RWPE2 (cell line): ENCODE results near the gene FBXL20.

ENCODE experiments used
- ATAC-seq: fragments of 200-7000 bp; cut with Tn5 transposase; 3 replicates; pipeline ENCODE4 v1.9.1; 2021; ENCODE audit warnings: low read depth
- DNase-seq: peaks from one replicate; pipeline ENCODE4 v3.0.0-alpha.2; 2020; ENCODE audit warnings: low spot score
- H3K27ac ChIP-seq: fragments of 450-650 bp; 2 replicates; pipeline ENCODE4 v1.5.1; 2017; ENCODE audit warnings: mild to moderate bottlenecking; ENCODE audit not compliant: poor library complexity, severe bottlenecking
- H3K27me3 ChIP-seq: fragments of 250-450 bp; sonication (Bioruptor Pico); 2 replicates; pipeline ENCODE4 v1.5.1; 2021; ENCODE audit warnings: mild to moderate bottlenecking, moderate library complexity; ENCODE audit not compliant: insufficient read depth, poor library complexity, severe bottlenecking
- H3K36me3 ChIP-seq: fragments of 250-450 bp; sonication (Bioruptor Pico); 2 replicates; pipeline ENCODE4 v1.5.1; 2020; ENCODE audit warnings: low read depth, mild to moderate bottlenecking, moderate library complexity
- H3K4me1 ChIP-seq: fragments of 250-450 bp; sonication (Bioruptor Pico); 2 replicates; pipeline ENCODE4 v1.5.1; 2021; ENCODE audit warnings: mild to moderate bottlenecking, moderate library complexity; ENCODE audit not compliant: insufficient read depth, poor library complexity, severe bottlenecking
- H3K4me3 ChIP-seq: fragments of 250-450 bp; sonication (Bioruptor Pico); 2 replicates; pipeline ENCODE4 v1.5.1; 2021; ENCODE audit warnings: mild to moderate bottlenecking, moderate library complexity; ENCODE audit not compliant: severe bottlenecking
- H3K9me3 ChIP-seq: fragments of 250-450 bp; sonication (Bioruptor Pico); 2 replicates; pipeline ENCODE4 v1.5.1; 2021; ENCODE audit warnings: mild to moderate bottlenecking, moderate library complexity; ENCODE audit not compliant: severe bottlenecking
- TF ChIP-seq, protein P1 (sequence below): fragments of 450-650 bp; IDR thresholded peaks from one replicate; pipeline ENCODE4 v1.5.1; 2017; ENCODE audit warnings: mild to moderate bottlenecking, moderate library complexity; ENCODE audit not compliant: poor library complexity, severe bottlenecking

The FBXL20 gene

DNA sequence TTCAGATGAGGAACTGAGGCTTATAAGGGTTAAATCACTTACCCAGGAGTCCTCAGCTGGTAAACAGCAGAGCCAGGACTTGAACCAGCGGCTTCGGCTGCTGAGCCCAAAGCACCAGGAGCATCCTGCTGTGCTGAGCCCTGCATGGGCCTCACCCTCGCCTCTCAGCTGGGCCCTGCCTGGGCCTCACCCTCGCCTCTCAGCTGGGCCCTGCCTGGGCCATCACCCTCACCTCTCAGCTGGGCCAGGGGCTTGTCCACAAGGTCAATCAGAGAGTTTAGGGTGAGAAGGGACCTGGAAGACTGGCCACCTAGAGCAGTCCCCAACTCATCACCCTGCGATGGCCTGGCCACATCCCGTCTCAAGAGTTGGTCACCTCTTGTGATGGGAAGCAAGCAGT is 179.9 kb downstream of the FBXL20 start:
- Histone ChIP-seq H3K4me1 (no peaks in the 10 kb centered on the region), H3K9me3 (no peaks in the 10 kb centered on the region), H3K27ac (no peak overlapping the region), H3K4me3 (no peak overlapping the region), H3K36me3 (no peaks in the 10 kb centered on the region), H3K27me3 (peaks cover 11% of the 10 kb centered on the region)
- DNase-seq (no peak), ATAC-seq (no peak)
- TF ChIP-seq, protein P1, sequence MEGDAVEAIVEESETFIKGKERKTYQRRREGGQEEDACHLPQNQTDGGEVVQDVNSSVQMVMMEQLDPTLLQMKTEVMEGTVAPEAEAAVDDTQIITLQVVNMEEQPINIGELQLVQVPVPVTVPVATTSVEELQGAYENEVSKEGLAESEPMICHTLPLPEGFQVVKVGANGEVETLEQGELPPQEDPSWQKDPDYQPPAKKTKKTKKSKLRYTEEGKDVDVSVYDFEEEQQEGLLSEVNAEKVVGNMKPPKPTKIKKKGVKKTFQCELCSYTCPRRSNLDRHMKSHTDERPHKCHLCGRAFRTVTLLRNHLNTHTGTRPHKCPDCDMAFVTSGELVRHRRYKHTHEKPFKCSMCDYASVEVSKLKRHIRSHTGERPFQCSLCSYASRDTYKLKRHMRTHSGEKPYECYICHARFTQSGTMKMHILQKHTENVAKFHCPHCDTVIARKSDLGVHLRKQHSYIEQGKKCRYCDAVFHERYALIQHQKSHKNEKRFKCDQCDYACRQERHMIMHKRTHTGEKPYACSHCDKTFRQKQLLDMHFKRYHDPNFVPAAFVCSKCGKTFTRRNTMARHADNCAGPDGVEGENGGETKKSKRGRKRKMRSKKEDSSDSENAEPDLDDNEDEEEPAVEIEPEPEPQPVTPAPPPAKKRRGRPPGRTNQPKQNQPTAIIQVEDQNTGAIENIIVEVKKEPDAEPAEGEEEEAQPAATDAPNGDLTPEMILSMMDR: no peak

DNA sequence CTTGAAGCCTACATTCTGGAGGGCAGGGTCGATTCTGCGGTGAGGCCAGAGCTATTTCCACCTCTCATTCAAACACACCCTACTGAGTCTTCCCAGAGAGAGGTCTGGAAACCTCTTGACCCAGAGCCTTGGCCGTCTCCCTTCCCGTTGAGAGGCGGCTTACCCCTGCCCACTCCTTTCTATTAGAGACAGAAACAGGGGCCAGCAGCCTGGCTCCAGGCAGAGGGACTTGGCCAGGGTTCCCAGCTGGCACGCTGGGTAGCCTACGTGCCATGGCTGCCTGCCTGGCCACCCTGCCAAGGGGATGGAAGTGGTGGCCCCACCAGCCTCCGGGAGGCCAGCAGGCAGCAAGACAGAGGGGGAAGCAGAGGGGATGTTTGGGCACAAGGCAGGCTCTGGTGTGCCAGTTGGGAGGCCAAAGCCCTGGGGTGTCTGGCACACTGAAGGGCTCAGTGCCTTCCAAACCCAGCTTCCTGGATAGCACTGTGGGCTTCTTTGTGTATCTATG is 181.7 kb downstream of the FBXL20 start:
- DNase-seq (no peak), ATAC-seq (no peak)
- no peaks in the 10 kb centered on the region for H3K9me3 ChIP-seq
- no peaks in the 10 kb centered on the region for H3K27me3 ChIP-seq
- TF ChIP-seq, protein P1: no peak
- H3K36me3 ChIP-seq: no peaks in the 10 kb centered on the region
- H3K27ac ChIP-seq: no peak overlapping the region
- H3K4me3 ChIP-seq: no peak overlapping the region
- H3K4me1 ChIP-seq: no peaks in the 10 kb centered on the region

DNA sequence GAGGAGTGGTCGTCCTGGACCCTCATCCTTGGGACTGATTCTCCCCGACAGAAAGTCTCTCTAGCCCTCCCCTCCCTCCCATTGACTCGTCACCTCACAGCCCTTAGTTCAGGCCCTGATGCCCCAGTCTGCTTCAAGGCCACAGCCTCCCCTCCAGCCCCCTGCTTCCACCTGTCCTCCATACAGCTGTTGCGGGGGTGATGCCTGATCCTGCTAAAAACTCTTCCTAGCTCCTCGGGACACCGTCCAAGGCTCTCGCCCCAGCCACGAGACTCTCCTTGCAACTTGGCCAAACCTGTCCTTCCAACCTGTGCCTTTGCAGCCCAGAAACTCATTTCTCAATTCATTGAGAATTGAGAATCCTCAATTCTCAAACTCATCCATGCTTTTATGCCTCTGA is 182.5 kb downstream of the FBXL20 start:
- Histone ChIP-seq H3K36me3 (no peaks in the 10 kb centered on the region), H3K27ac (no peak overlapping the region), H3K4me3 (no peak overlapping the region), H3K4me1 (no peaks in the 10 kb centered on the region), H3K27me3 (no peaks in the 10 kb centered on the region), H3K9me3 (no peaks in the 10 kb centered on the region)
- ATAC-seq (no peak), DNase-seq (no peak)
- TF ChIP-seq, protein P1: no peak

DNA sequence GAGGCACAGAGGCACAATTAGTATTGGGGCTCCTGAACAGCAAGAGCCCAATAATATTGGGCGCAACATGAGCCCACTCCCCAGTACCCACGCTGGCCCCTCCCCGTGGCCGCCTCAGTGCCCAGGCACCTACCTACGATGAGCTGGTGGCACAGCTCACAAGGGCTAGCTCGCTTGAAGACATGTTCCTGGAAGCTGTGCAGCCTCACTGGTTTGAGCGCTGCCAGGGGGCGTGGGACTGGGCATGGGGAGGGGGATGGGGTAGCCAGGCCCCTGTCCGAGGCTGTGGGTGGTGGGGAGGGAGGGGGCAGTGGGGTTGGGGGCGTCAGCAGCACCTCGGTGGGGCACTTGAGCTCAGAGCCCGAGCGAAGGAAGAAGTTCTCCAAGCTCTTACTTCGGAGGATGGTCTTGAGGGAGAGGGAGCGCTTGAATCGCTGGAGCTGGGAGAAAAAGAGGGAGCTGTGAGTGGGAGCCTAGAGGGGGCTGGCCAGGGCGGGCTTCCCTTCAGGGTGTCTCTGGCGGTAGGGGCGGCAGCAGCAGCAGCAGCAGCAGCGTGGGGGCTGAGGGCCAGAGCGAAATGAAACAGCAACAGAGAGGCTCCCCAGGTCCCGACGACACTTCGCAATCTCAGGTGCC is 183.6 kb downstream of the FBXL20 start:
- no peak overlapping the region for H3K27ac ChIP-seq
- H3K4me1 ChIP-seq: no peaks in the 10 kb centered on the region
- no peaks in the 10 kb centered on the region for H3K36me3 ChIP-seq
- ATAC-seq (no peak), DNase-seq (no peak)
- H3K27me3 ChIP-seq: no peaks in the 10 kb centered on the region
- TF ChIP-seq, protein P1: no peak
- H3K4me3 ChIP-seq: no peak overlapping the region
- H3K9me3 ChIP-seq: no peaks in the 10 kb centered on the region

DNA sequence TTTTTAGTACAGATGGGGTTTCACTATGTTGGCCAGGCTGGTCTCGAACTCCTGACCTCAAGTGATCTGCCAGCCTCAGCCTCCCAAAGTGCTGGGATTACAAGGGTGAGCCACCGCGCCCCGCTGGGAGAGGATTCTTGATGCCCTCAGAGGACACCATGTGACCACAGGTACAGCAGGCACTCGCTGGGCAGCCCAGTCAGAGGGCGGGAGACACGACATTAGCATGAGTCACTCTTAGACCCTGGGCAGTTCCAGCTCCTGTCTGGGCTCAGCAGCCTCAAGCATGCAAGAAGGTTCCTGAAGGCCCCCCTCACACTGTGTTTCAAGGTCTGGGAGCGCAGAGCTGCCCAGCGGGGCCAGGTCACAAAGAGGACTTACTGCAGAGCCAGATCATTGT is 187.6 kb downstream of the FBXL20 start:
- Histone ChIP-seq H3K4me1 (peaks cover 4% of the 10 kb centered on the region), H3K4me3 (no peak overlapping the region), H3K36me3 (no peaks in the 10 kb centered on the region), H3K27ac (no peak overlapping the region), H3K9me3 (no peaks in the 10 kb centered on the region), H3K27me3 (no peaks in the 10 kb centered on the region)
- ATAC-seq: peak; percentile 66
- TF ChIP-seq, protein P1: no peak
- DNase-seq: no peak
